ENCODE data around the gene TBX19.
"Not testable (repeated sequence)": the region's sequence is repeated elsewhere in the genome, so short reads cannot be mapped to it uniquely, and the experiment has no call there.

The TBX19 gene

DNA sequence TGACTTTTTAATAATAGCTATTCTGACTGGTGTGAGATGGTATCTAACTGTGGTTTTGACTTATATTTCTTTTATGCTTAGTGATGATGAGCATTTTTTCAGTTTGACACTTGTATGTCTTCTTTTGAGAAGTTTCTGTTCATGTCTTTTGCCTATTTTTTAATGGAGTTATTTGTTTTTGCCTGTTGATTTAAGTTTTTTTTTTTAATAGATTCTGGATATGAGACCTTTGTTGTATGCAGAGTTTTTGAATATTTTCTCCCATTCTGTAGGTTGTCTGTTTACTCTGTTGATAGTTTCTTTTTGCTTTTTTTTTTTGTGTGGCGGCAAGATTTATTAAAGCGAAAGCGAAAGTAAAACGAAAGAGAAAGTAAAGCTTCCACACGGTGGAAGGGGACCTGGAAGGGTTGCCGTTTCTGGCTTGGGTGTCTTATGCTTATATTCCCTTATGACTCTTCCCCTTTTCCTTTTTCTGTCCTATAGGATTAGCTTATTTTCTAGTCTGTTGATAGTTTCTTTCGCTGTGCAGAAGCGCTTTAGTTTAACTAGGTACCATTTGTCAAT is 67.6 kb downstream of the TBX19 start:
- TF ChIP-seq, protein P1, sequence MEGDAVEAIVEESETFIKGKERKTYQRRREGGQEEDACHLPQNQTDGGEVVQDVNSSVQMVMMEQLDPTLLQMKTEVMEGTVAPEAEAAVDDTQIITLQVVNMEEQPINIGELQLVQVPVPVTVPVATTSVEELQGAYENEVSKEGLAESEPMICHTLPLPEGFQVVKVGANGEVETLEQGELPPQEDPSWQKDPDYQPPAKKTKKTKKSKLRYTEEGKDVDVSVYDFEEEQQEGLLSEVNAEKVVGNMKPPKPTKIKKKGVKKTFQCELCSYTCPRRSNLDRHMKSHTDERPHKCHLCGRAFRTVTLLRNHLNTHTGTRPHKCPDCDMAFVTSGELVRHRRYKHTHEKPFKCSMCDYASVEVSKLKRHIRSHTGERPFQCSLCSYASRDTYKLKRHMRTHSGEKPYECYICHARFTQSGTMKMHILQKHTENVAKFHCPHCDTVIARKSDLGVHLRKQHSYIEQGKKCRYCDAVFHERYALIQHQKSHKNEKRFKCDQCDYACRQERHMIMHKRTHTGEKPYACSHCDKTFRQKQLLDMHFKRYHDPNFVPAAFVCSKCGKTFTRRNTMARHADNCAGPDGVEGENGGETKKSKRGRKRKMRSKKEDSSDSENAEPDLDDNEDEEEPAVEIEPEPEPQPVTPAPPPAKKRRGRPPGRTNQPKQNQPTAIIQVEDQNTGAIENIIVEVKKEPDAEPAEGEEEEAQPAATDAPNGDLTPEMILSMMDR (IDR thresholded peaks at IDR 0.05; ENCODE audit: borderline replicate concordance, insufficient read depth, low read depth, low read length), result no peak
- H3K4me3 ChIP-seq (ENCODE audit: low read depth, low read length), result peak overlapping the region; percentile 15

DNA sequence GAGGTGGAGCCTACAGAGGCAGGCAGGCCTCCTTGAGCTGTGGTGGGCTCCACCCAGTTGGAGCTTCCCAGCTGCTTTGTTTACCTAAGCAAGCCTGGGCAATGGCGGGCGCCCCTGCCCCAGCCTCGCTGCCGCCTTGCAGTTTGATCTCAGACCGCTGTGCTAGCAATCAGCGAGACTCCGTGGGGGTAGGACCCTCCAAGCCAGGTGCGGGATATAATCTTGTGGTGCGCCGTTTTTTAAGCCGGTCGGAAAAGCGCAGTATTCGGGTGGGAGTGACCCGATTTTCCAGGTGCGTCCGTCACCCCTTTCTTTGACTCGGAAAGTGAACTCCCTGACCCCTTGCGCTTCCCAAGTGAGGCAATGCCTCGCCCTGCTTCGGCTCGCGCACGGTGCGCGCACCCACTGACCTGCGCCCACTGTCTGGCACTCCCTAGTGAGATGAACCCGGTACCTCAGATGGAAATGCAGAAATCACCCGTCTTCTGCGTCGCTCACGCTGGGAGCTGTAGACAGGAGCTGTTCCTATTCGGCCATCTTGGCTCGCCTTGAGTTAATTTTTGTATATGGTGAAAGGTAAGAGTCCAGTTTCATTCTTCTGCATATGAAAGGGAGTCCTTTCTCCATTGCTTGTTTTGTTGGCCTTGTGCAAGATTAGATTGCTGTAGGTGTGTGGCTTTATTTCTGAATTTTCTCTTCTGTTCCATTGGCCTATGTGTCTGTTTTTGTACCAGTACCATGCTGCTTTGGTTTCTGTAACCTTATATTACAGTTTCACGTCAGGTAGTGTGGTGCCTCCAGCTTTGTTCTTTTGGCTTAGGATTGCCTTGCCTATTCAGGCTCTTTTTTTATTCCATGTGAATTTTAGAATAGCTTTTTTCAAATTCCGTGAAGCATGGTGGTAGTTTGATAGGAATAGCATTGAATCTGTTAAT is 73.9 kb downstream of the TBX19 start:
- H3K4me3 ChIP-seq (ENCODE audit: low read depth, low read length), result not testable (repeated sequence)

DNA sequence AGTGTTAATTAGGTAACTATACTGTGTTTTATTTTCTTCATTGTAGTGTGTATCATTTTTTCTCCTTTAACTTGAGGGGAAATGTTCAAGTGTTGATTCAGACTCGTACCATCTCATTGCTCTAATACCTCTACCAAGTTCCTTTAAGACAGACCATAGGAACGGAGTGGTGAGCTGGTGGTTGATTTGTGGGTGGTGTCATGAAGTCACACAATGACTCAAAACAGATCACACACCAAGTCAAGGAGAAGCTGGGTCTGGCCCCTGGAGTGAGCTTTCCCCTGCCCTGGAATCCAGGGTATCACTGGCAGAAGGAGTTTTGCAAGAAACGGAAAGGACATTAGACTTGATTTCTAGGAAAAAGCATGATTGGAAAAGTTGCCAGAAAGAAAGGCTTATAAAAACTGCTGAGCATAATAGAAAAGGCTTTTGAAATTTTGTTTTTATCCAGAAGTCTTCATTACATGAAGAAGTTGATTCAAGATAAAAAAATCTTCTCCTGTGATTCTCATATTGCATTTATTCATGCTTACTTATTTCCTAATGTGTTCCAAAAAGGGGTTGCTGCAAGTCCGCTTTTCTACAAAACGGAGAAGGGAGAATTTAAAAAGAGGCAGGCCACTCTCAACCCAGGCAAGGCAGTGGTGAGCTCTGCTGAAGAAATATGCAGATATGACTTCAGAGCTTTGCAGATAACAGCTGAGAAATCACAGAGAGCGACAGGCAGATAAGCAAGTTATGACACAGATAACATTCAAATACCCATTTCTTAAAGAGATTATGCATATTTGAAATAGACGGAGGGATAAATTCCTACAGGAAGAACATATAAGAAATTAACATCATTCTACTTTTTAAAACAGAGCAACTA is 79.7 kb downstream of the TBX19 start:
- no peak overlapping the region for H3K4me3 ChIP-seq (ENCODE audit: low read depth, low read length)
- TF ChIP-seq, protein P1 (IDR thresholded peaks at IDR 0.05; ENCODE audit: borderline replicate concordance, insufficient read depth, low read depth, low read length), result no peak

DNA sequence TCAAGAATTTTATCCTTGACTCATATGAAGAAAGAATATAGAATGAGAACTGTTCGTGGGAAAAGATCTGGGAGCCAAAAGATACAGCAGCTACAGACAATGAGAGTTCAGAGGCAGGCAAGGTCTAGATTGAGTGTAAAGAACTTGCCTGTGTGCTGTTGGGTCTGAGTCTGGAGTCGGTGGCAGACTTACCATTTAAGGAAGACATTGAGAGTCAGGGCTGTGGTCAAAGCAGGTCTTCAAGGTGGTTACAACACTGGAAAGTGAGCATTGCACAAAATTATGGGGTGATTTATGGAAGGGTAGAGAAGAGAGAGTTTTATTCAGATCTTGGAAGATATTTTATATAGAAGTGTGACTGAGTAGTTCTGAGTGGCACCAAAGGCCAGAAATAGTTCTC is 80.6 kb downstream of the TBX19 start:
- TF ChIP-seq, protein P1 (IDR thresholded peaks at IDR 0.05; ENCODE audit: borderline replicate concordance, insufficient read depth, low read depth, low read length), result no peak
- no peak overlapping the region for H3K4me3 ChIP-seq (ENCODE audit: low read depth, low read length)

DNA sequence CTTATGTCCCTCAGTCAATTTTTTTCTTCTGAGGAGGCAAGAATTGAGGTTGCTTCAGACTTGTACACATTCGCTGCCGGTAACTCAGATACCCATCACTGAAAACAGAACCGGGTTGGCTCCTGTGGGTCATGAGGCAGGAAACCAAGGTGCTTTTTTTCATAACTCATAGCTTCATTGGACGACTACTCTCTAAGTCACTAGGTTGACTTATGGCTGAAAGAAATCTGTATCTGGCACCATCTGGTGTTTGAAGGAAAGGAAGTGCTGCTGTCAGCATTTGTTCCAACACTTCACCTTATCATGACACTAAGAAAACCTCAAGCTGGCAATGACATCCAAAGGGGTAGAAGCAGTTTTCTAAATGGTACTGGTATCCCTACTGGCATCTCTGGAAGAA is 82.3 kb downstream of the TBX19 start:
- TF ChIP-seq, protein P1 (IDR thresholded peaks at IDR 0.05; ENCODE audit: borderline replicate concordance, insufficient read depth, low read depth, low read length), result no peak
- H3K4me3 ChIP-seq (ENCODE audit: low read depth, low read length), result no peak overlapping the region

Data from GM12875 (cell line).